G401 (cell line): ENCODE results near the gene MRPL36. TPM values are rescaled to one million over a fixed set of nuclear protein-coding genes. Genes with fewer than 3 reads are reported as not detected.

Experiments used
- DNase-seq: peaks from one replicate; pipeline ENCODE4 v3.0.0-alpha.2; 2015; ENCODE audit warnings: low spot score
- in situ Hi-C: cut with HindIII; loops from 2 replicates; pipeline ENCODE4 v1.10.0; 2016; ENCODE audit warnings: low sequenced_read_pairs, mixed read lengths
- total RNA-seq: library from RNA; depleted of rRNA; stranded (reverse); fragments of >200 nt; shearing (Covaris generic); gene quantifications from 2 replicates; pipeline ENCODE4 v1.2.3, GENCODE V29; 2014; rRNA removed

Gene MRPL36
- total RNA-seq, 1 experiment from 2014 or later, result 39.4 TPM

DNA sequence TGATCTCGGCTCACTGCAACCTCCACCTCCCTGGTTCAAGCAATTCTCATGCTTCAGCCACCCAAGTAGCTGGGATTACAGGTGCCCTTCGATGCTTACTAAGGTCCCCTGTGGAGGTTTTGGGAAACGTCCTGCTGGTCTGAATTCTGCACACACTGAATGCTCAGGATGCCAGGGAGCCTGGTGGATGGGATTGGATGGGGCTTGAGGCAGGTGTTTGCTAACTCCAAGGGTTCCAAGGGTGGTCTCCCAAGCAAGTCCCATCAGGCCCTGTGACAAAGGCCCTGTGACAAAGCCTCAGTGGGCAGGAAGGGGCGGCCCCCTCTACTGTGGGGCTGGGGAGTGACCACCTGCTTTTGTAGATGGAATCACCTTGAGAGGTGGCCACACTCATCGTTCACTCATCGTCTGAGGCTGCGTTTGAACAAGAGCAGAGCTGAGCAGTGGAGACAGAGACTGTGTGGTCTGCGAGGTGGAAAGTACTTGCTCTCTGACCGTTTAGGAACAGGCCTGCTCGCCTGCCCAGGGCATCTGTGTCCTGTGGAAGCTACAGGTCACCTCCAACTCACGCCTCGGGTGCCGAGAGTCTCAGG, 40.2 kb downstream of the MRPL36 start:
- in situ Hi-C loops, result no loop called here
- no peak for DNase-seq

DNA sequence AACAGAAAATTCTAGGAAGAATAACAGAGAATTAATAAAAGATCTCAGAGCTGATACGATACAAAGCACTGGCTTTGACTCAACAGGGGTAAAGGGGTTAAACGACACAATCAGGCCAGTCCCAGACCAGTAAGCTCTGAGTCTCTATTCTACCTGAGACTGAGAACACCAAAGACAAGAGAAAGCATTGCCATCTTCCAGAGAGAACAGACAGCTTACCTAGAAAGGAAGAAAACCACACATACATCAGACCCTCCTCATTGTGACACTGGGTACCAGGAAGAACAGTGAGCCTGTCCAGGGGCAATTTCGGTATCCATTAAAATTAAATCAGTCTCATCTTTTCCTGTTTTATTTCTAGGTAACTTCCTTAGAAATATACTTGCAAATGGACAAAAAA, 41.1 kb downstream of the MRPL36 start:
- in situ Hi-C loops, result no loop called here
- DNase-seq, result no peak

DNA sequence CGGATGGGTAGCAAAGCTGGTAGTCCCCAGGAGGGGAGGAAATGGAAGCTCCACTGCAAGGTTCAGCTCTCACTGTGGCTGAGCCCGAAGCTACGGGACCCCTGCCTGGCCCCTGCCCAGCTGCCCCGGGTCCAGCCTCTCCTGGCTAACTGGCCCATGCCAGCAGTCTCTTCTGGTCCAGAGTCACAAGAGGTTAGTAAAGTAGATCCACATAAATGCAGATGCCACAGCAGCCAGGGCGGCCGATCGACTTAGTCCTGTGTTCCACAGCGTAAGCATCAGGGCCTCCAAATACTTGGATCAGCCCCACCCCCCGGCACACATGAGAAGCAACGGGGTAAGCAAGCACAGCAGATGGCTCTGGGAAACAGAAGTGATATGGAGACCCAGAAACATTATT, 42.1 kb downstream of the MRPL36 start:
- in situ Hi-C loops, result no loop called here
- no peak for DNase-seq

DNA sequence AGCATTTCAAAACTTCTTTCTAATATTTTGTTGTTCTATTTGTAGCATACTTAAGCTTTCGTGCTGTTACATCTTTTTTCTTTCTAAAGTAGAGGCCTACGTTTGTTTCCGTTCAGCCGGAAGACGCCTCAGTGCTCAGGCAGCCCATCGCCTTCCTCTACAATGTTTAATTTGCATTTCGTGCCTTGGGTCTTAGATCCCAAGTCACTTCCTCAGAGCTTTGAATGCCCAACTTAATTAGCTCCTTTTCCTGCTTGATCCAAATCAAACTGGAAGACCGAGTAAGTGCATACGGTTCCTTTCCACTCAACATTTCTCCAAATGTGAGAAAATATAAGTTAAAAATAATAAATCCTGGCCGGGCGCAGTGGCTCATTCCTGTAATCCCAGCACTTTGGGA, 43.2 kb downstream of the MRPL36 start:
- in situ Hi-C loops, result no loop called here
- DNase-seq, result no peak

DNA sequence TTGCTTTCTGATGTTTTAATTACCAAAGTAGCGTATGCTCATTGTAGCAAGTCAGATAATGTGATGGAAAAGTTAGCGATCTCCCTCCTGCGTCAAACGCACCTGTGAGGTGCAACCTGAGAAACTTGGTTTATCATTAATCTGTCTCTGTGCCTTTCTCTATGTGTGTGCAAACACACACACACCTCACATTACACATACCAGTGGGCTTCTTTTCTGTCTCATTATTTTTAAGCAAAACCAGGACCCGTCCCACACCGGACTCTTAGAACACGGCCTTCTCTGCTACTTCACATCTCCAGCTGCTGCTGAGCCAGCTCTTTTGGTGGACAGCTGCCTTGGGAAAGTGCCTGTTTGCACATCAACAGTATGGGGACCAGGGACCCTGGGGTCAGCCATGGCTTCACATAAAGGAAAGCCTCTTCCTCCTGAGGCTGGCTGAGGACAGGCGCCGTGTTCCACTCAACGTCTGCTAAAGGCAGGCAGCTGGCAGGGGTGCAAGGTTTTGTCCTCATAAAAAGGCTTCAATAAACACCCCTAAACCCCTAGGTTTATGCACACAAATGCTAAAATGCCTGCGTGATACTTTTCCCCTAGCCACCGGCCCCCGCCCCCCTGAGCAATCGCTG, 44.2 kb downstream of the MRPL36 start:
- in situ Hi-C loops, result no loop called here
- DNase-seq, result no peak

DNA sequence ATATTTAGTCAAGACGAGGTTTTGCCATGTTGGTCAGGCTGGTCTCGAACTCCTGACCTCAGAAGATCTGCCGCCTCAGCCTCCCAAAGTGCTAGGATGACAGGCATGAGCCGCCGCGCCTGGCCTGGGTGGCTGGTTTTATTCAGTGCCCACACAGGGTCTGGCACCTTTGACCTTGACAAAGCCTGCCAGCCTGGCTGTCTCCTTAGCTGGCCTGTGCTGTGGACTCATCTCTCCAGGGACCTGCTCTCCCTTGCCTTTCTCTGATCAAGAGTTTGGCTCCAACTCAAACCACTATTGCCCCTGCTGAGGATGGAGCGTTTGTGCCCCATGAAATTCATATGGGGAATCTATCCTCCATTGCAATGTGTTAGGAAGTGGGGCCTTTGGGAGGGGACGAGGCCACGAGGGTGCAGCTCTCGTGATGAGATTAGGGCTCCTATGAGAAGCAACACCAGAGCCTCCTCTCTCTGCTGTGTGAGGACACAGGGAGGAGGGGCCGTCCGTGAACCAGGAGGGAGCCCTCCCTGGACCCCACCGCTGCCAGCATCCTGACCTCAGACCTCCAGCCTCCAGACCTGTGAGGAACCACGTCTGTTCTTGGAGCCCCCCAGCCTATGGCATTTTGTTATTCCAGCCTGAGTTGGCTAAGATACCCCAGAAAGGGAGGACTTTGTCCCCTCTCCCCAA, 45.0 kb downstream of the MRPL36 start:
- in situ Hi-C loops, result no loop called here
- no peak for DNase-seq

DNA sequence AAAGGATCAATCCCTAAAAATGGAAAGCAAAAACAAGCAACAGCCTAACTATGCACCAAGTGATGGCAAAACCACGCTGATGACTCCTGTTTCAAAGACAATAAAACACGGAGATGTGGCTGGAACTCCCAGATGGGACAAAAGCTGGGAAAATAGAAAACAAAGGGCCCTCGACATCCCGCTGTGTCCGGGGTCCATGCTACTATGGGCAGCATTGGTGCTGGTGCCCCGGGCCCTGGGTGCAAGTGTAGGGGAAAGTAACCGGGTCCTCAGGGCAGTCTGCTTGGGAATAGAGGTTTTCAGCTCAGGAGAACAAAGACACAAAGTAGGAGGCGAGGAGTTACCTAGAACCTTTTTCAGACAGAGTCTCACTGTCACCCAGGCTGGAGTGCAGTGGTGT, 46.1 kb downstream of the MRPL36 start:
- in situ Hi-C loops, result no loop called here
- DNase-seq, result no peak

DNA sequence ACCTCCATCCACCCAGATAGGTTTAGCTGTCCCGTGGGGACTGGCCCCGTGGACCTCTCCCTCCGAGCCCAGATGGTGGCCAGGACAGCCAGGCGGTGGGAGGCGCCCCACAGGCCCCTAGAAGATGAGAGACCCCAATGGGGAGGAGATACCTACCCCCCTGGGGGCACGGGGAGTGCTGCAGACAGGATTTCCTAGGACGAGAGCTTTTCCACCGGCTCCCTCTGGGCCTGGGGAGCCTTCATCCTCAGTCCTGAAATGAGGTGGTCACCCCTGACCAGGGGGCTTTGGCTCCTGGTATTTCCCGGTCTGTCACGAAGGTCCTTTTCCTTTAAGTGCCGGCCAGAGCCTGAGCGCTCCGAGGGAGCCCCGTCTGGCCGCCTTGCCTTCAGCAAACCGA, 46.8 kb downstream of the MRPL36 start:
- DNase-seq, result no peak
- in situ Hi-C loops, result no loop called here

DNA sequence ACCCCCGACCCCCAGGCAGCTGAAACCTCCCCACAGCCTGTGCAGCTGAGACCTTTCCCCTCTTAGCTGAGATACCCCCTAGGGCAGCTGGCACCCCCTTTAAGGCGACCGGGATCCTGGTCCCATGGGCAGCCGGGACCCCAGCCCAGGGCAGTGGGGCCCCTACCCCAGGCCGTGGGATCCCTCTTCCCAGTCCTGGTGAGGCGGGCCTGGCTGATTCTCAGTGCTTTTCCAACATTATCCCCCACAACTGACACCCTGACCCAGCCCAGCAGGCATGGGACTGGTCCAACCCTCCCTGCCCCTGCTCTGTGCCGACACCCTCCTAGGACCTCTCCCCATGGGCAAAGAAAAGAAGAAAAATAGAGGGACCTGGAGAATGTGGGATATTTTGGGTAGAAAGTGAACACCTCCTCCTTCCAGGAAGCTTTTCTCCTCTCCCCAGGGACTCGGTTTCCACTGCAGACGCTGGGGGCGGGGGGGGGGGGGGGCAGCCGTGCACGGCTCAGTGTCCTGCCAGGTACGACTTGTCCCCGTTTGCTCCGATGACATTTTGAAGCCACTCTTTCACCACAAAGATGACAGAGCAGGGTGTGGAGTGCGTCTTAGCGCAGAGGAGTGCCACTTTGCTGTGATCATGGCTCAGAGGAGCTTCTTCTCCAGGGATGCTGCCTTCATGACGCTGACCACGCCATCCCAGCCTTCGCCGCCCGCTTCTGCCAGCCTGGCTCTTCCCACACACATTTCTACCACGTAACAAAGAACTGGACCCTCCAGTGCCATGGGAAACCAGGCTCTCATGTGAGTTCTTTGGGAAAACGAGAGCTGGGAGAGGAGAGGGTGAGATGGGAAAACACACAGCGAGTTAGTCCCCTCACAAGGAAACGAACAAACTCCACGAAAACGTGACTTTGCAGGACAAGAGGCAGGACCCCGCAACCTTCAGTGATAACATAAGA, 47.5 kb downstream of the MRPL36 start:
- DNase-seq, result no peak
- in situ Hi-C loops, result no loop called here

DNA sequence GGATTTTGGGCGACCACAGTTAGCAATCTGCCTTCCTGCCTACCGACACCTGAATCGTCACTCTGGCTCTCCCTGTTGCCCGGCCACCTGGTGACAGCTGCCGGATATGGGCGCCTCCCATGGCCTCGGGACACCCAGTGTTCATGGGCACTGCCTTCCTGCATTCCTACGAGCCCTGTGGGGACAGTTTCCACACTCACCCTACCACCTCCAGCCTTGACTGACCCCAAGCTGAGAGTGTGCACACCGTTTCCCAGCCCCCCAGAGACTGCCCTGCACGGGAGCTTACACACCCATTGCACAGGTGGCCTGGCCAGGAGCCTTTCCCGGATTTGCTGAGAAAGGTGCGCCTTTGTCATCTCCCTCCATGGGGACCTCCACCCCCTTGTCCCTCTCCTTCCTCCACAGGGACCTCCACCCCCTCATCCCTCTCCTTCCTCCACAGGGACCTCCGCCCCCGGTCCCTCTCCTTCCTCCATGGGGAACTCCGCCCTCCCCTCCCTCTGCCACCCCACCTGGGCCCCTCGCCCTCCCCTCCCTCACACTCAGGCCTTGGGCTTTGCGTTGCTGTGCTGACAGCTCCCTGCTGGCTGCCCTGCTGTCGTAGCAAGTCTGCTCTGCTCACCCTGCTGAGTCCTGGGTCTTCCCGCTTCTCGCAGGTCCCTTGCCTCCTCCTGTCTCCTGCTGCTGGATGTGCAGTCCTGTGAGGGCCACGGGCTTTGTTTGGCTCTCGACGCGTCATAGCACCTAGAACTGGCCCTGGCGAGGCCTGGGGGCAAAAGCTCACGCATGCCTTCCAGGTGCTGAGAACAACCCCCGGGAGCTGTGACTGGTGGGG, 48.4 kb downstream of the MRPL36 start:
- no peak for DNase-seq
- in situ Hi-C loops, result no loop called here

DNA sequence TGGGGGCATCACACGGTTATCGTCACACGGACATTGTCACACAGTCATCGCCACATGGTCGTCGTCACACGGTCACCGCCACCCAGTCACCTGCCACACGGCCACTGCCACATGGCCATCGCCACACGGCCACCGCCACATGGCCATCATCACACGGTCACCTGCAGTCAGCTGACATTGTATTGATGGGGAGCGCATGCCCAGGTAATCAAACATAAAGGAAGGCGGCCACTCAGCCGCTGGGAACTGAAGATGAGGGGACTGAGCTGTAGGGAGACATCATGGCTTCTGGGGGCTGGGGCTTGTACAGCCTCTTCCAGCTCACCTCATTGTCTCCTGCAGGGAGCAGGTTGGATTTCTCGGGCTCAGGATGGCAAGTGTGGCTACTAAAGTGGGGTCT, 49.2 kb downstream of the MRPL36 start:
- in situ Hi-C loops, result no loop called here
- no peak for DNase-seq

DNA sequence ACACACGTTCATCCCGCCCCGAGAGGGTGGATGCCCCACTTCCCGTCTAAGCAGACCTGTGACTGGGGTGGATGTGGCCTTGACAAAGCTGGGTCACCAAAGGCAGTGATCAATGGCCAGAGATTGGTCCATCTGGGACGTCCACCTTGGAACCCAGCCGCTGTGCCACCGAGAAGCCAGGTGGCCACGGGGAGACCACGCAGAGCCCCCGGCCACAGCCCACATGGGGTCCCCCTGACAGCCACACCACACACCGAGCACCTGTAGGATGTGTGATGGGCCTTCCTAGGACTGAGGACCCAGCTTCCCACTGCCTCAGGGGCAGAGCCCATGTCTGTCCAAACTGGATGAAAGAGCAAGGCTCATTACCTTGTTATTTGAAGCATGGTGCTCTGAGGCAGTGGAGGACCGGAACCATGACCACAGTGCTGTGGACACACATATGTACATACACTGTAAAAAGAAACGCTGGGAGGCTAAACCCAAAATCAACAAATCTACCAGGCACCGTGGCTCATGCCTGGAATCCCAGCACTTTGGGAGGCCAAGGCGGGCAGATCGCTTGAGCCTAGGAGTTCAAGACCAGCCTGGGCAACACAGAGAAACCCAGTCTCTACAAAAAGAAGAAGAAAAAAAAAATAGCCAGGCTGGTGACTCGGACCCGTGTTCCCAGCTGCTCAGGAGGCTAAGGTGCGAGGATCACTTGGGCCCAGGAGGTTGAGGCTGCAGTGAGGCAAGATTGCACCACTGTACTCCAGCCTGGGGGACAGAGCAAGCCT, 50.1 kb downstream of the MRPL36 start:
- in situ Hi-C loops, result no loop called here
- DNase-seq, result no peak

DNA sequence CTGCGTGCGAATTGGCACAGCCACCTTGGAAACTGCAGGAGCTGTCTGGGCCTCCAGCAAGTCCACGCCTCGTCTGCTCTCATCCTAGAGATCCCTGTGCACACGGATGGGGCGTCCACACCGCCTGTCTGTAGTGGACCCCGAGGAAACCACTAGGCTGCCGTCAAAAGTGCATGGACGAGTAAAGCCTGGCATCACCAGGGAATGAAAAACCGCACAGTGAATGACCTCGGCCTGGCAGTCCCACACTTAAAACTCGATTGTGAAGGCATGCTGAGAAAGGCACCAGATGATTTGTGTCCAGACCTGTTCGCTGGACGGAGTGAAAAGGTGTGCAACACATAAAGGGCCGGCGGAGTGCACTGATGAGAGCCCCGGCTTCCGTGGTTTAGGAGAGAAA, 50.8 kb downstream of the MRPL36 start:
- no peak for DNase-seq
- in situ Hi-C loops, result no loop called here

Other genes with a start within 250 kb of the MRPL36 start
- gene NDUFS6, start 1.6 kb upstream of the MRPL36 start, total RNA-seq, result 94.3 and 107 TPM in 2 replicates
- not detected in 2 replicates for gene IRX4, start 83.1 kb upstream of the MRPL36 start, total RNA-seq